Endothelial cell (in vitro differentiated cells): ENCODE data around the gene PRXL2A. TPM values are rescaled to one million over a fixed set of nuclear protein-coding genes. Genes with fewer than 3 reads are reported as not detected.

ENCODE experiments used
- DNase-seq: peaks from one replicate; pipeline ENCODE4 v3.0.0; 2021; ENCODE audit warnings: low spot score
- H3K27ac Mint-ChIP-seq: one replicate; pipeline ENCODE4 v1.8.0; 2021; ENCODE audit warnings: mixed read lengths, inconsistent platforms; ENCODE audit not compliant: unreplicated experiment
- H3K27me3 Mint-ChIP-seq: one replicate; pipeline ENCODE4 v1.8.0; 2021; ENCODE audit warnings: mild to moderate bottlenecking, moderate library complexity, mixed read lengths, inconsistent platforms; ENCODE audit not compliant: unreplicated experiment
- H3K36me3 Mint-ChIP-seq: one replicate; pipeline ENCODE4 v1.8.0; 2021; ENCODE audit warnings: mild to moderate bottlenecking, low read depth, mixed read lengths, inconsistent platforms; ENCODE audit not compliant: unreplicated experiment
- H3K4me1 Mint-ChIP-seq: one replicate; pipeline ENCODE4 v1.8.0; 2021; ENCODE audit warnings: mild to moderate bottlenecking, mixed read lengths, inconsistent platforms; ENCODE audit not compliant: unreplicated experiment
- H3K4me3 Mint-ChIP-seq: one replicate; pipeline ENCODE4 v1.8.0; 2021; ENCODE audit warnings: mild to moderate bottlenecking, mixed read lengths, inconsistent platforms; ENCODE audit not compliant: unreplicated experiment
- H3K9me3 Mint-ChIP-seq: one replicate; pipeline ENCODE4 v1.8.0; 2021; ENCODE audit warnings: mixed read lengths, inconsistent platforms; ENCODE audit not compliant: unreplicated experiment
- total RNA-seq: library from RNA; stranded (reverse); fragmentation: NEBNext Ultra II Directional; extraction: Animal tissue kit (Norgen Biotek cat#: 25700); gene quantifications from one replicate; pipeline ENCODE4 v1.2.1, GENCODE V29; 2021; ENCODE audit not compliant: unreplicated experiment
- TF ChIP-seq, protein P1 (sequence below): fragments of 200-600 bp; sonication (generic); IDR thresholded peaks from one replicate; pipeline ENCODE4 v1.5.0; 2021; ENCODE audit warnings: antibody characterized with exemption; ENCODE audit not compliant: unreplicated experiment

PRXL2A gene
- total RNA-seq, 1 donor from 2014 or later, result 147 TPM

DNA sequence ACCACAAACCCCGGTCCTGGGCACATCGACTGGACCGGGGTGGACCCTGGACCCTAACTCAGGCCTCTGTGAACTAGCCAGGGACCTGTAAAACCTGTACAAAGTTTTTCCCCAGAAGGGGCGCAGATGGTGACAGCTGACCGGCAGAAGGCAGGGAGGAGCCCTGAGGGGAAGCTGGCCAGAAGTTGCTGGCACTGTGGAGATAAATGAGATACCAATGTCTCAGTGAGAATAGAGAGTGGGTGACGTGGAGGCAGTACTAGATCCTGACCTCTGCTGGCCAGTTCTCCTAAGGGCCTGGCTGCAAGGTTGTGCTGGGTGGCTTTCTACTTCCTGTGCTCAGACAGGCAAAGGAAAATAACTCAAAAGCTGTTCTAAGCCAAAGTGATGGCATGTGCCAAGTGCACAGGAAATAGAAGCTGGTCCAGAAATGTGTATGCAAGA is 35.2 kb downstream of the PRXL2A start:
- Mint-ChIP-seq H3K27ac (no peak overlapping the region), H3K27me3 (peaks cover 17% of the 10 kb centered on the region), H3K9me3 (no peaks in the 10 kb centered on the region), H3K4me1 (peaks cover 24% of the 10 kb centered on the region), H3K4me3 (no peak overlapping the region), H3K36me3 (peaks cover 4% of the 10 kb centered on the region)
- DNase-seq, result peak; percentile 23
- TF ChIP-seq, protein P1, sequence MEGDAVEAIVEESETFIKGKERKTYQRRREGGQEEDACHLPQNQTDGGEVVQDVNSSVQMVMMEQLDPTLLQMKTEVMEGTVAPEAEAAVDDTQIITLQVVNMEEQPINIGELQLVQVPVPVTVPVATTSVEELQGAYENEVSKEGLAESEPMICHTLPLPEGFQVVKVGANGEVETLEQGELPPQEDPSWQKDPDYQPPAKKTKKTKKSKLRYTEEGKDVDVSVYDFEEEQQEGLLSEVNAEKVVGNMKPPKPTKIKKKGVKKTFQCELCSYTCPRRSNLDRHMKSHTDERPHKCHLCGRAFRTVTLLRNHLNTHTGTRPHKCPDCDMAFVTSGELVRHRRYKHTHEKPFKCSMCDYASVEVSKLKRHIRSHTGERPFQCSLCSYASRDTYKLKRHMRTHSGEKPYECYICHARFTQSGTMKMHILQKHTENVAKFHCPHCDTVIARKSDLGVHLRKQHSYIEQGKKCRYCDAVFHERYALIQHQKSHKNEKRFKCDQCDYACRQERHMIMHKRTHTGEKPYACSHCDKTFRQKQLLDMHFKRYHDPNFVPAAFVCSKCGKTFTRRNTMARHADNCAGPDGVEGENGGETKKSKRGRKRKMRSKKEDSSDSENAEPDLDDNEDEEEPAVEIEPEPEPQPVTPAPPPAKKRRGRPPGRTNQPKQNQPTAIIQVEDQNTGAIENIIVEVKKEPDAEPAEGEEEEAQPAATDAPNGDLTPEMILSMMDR, result no peak

DNA sequence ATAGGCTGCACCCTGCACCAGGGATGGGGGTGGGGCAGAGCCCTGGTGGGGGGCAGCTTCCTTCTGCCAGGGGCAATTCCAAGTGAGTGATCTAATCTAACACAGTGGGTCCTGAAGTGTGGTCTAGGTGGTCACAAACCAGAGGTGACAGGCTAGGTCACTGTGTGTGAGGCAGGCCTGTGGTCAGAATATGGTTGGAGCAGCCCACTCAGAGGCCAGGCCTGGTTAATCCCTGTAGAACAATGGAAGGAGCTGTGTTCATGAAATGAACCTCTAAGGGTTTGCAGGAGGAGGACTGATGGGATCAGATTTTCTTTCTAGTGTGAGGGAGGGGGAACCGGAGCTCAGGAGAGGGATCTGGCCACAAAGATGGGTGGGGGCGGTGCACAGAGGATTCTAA is 35.8 kb downstream of the PRXL2A start:
- H3K4me1 Mint-ChIP-seq, result peaks cover 24% of the 10 kb centered on the region
- H3K27me3 Mint-ChIP-seq, result peaks cover 21% of the 10 kb centered on the region
- DNase-seq, result no peak
- TF ChIP-seq, protein P1, result no peak
- H3K9me3 Mint-ChIP-seq, result no peaks in the 10 kb centered on the region
- H3K36me3 Mint-ChIP-seq, result peaks cover 4% of the 10 kb centered on the region
- no peak overlapping the region for H3K4me3 Mint-ChIP-seq
- H3K27ac Mint-ChIP-seq, result no peak overlapping the region

DNA sequence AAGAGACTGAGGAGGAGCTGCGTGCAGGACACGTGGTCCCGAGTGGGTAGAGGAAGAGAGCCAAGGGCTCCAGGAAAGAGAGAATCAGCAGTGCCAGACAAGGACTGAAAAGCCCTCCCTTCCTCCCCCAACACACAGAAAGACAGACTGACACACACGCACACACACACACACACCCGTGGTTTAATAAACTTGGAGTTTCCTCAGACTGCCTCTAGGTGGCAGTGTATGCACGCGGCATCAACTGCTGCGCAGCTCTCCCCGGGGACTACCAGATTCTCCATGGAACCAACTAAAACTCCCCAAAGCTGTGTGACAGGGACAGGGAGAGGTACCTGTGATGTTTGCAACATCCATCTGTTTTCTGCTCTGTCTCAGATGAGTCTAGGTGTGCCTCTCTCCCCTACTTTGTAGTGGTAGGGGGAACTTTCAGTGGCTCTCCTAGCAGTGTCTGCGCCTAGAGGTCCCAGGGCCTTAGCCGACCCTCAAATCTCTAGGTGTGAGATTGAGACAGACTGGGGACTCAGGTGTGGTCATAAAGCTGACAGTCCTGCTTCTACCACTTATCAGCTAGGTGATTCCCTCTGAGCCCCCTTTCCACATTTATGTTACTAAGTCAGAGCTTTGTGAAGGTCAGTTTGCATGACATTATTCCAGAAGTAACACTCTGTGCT is 36.4 kb downstream of the PRXL2A start:
- H3K9me3 Mint-ChIP-seq, result no peaks in the 10 kb centered on the region
- DNase-seq, result peak; percentile 45
- H3K36me3 Mint-ChIP-seq, result peaks cover 4% of the 10 kb centered on the region
- peaks cover 29% of the 10 kb centered on the region for H3K4me1 Mint-ChIP-seq
- H3K27me3 Mint-ChIP-seq, result peaks cover 21% of the 10 kb centered on the region
- H3K4me3 Mint-ChIP-seq, result no peak overlapping the region
- TF ChIP-seq, protein P1, result no peak
- H3K27ac Mint-ChIP-seq, result no peak overlapping the region

DNA sequence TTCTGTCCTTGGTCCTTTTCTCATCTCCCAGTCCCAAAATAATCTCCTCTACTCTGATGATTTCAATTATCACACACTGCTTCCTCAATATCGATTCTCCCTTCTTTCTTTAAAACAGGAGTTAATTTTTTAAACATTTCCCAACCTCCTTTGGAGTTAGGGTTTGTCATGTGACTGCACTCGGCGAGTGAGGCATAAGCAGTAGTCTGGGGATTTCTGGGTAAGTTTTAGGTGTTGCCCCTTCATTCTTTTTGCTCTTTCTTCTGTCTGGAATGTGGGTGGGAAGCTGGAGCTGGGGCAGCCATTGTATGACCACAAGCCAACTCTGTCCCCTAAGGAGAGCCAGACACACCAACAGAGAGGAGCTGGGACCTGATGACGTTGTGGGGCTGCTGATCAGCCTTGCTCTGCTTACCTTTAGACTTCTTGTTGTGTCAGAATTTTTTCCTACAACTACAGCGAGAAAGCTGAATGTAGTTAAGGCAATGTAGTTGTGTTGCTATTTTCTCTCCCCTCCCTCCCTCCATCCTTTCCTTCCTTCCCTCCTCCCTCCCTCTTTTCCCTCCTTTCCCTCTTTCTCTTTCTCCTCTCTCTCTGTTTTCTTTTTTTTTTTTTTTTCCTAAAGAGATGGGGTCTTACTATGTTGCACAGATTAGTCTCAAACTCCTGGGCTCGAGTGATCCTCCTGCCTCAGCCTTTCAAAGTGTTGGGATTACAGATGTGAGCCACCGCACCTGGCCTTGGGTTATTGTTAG is 39.3 kb downstream of the PRXL2A start:
- no peak for DNase-seq
- no peaks in the 10 kb centered on the region for H3K9me3 Mint-ChIP-seq
- H3K27ac Mint-ChIP-seq, result peak overlapping the region; percentile 12
- H3K4me1 Mint-ChIP-seq, result peaks cover 29% of the 10 kb centered on the region
- H3K27me3 Mint-ChIP-seq, result peaks cover 21% of the 10 kb centered on the region
- TF ChIP-seq, protein P1, result no peak
- no peak overlapping the region for H3K4me3 Mint-ChIP-seq
- peaks cover 4% of the 10 kb centered on the region for H3K36me3 Mint-ChIP-seq
